Brain pericyte (primary cell): Measurements from ENCODE around the gene EPPIN.
"Not testable (repeated sequence)": the region's sequence is repeated elsewhere in the genome, so short reads cannot be mapped to it uniquely, and the experiment has no call there.

Experiments
- DNase-seq: peaks from one replicate; pipeline ENCODE4 v3.0.0-alpha.2; 2012; ENCODE audit warnings: low read depth, low spot score

Gene EPPIN

DNA sequence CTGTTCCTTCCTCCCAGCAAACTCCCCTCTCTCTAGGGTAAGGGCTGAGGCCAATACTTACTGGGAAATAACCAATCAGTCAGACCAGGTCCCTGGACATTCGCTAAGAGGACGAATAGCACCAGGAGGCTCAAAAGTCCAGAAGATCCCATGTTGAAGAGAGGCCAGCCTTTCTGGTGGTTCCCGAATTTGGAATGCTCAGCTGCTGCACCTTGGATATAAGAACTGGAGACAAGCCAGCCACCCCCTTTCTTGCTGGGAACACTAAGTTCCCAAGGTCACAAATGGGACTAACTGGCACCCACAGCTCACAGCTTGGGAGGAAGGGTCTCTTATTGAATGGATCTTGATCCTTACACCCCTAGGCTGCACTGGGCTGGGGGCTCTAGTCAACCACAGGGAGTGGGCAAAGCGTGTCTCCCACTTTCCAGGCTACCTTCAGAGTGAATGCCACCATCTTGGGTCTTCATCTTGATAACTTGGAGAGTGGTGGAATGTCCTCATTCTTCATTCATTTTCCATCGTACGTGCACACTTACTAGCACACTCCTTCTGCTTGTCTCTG lies at the start of gene EPPIN:
Gene EPPIN, minus strand, starts transcription at position 196 of the 565 bp plus-strand sequence. Its CDS starts 44 bp downstream, at position 152.
- no peak for DNase-seq

DNA sequence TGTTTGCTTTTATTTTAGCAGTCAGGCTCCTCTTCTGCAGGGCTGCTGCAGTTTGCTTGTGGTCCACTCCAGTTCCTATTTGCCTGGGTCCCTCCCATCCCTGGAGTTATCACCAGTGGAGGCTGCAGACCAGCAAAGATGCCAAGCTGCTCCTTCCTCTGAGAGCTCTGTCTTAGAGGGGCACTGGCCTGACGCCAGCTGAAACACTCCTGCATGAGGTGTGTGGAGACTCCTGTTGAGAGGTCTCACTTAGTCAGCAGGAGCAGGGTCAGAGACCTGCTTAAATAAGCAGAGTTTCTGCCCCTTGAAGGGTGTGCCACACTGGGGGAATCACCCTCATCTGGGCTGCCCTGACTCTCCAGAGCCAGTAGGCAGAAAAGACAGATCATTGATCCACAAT lies 48.0 kb upstream of the EPPIN start:
- no peak for DNase-seq

DNA sequence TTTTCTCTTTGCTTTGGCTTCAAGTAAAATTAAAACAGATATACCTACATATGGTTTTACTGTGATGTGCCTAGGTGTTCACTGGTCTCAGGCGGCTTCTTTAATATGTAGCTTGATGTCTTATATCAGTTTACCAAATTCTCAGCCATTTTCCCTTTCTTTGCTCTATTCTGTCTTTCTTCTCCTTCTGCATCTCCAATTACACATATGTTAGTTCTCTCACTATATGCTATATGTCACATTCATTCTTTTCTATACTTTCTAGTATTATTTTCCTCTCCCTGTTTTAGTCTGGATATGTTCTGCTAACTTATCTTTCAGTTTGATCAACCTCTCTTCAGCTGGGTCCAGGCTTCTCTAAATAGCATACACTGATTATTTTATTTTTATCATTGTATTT lies 46.3 kb upstream of the EPPIN start:
- DNase-seq: no peak

DNA sequence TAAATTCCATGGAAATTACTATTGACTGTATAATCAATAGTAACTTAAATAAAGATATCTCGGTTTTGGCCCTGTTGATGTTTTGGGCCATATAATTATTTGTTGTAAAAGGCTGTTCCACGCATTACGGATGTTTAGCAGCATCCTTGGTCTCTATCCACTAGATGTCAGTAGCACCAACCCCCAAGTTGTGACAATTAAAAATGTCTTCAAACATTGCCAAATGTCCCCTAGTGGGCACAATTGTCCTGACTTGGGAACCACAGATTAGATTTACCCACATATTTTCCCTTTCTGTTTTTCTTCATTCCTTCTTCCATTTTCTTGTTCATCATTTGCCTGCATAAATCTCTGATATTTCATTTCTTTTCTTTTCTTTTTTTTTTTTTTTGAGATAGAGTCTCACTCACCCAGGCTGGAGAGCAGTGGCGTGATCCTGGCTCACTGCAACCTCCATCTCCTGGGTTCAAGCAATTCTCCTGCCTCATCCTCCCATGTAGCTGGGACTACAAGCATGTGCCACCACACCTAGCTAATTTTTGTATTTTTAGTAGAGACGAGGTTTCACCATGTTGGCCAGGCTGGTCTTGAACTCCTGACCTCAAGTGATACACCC lies 45.5 kb upstream of the EPPIN start:
- no peak for DNase-seq

DNA sequence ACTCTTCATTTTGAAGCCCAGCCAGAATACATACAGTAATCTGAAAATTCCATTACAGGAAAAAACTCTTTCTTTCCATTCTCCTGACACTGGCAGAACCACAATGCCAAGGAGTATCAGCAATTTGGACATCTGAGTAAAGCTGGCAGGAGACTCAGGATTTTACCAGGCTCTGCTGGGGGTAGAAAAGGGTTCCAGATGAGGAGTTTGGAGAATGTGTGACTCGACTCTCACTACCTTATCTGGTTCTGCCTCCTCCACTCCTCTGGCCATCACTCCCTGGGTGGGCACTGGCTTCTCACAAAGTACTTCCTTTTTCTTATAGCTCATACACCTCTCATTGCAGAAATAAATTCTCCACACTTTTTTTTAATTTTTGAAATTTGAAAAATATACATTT lies 42.5 kb upstream of the EPPIN start:
- DNase-seq: no peak

DNA sequence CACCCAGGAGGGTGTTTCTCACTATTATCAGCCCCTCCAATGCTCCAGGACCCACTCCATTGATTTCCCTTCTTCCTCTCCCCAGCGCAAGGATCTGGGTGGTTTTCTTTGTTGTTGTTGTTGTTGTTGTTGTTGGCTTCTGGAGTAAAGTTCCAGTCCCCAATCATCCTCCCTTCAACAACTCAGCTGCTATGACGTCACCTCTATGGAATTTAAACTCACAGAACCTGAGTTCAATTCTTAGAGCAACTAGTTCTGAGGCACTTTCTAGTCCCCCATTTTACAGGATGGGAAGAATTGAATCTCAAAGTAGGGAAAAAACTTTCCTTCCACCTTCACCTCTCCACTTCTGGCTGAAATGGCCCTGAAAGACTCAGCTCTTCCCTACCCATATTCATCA lies 41.6 kb upstream of the EPPIN start:
- no peak for DNase-seq

DNA sequence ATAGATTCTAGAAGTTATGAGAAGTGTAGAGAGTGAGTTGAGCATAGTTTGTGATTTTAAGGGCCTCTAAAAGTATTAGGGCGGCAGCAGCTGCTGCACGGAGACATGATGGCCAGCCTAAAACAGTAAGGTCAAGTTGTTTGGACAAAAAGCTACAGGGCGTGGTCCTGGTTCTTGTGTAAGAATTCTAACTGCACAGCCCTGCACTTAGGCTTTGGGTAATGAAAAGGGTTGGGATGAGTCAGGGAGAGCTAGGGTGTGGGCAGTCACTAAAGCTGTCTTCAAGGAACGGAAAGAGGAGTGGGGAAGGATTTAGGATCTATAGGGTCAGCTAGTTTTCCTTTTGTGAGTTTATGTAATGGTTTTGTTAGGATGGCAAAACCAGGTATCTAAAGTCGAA lies 38.8 kb upstream of the EPPIN start:
- not testable (repeated sequence) for DNase-seq

DNA sequence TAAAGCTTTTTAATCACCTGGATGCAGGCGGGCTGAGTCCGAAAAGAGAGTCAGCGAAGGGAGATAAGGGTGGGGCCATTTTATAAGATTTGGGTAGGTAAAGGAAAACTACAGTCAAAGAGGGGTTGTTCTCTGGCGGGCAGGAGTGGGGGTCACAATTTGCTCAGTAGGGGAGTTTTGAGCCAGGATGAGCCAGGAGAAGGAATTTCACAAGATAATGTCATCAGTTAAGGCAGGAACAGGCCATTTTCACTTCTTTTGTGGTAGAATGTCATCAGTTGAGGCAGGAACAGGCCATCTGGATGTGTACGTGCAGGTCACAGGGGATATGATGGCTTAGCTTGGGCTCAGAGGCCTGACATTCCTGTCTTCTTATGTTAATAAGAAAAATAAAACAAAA lies 37.1 kb upstream of the EPPIN start:
- DNase-seq: not testable (repeated sequence)

DNA sequence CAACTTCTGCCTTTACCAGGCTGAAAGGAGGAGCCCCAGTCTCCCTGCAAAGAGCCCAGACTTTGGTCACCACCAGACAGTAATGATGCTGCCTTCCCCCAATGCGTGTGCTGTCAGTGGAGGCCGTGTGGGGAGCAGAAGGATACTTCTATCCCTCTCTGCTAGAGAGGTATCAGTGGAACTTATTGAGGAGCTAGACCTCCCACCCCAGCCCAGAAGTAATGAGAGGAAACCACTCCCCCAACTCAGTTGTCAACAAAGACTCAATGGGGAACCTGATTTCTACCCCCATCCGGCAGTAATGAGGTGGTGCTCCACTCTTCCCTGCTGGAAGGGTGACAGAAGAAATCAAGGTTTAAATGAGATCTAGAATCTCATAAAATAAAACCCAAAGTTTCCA lies 36.3 kb upstream of the EPPIN start:
- DNase-seq: no peak

DNA sequence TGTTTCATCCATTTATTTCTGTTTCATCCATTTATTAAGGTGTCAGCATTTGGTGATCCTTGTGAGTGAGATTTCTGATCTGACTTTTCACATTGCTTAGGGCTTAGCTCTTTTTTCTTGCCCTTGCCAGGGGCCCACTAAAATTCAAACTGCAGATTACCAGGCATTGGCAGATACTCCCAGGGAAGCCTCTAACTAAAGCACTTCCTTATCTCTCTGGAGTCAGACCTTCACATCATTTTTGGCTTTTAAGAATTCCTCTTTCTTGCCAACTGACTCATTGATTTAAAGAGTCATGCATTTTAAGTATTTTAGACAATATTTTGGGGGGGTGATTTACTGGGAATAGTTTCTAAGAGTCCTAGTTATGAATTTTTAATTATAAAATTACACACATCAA lies 34.5 kb upstream of the EPPIN start:
- DNase-seq: no peak

DNA sequence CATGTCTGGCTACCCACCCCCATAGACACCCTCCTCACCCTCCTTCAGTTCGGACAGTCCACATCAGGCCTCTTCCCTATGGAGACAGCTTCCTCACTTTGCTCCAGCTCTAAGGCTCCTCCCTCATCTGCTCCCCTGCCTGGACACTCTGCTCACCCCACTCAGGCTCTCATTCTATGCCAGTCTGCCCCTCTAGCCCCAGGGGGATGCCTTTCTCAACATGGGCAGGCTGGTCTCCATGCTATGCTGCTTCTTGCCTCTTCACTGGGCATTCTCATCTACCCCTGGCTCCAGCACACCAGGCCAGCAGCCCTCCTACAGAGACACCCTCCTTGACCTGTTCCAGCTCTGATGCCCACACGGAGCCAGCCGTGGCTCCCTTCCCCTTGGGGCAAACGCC lies 32.0 kb upstream of the EPPIN start, which contains the start of gene WFDC8:
Gene WFDC8, minus strand, starts transcription at position 101 of the 400 bp plus-strand sequence. Its CDS starts 37 bp downstream, at position 64.
- no peak for DNase-seq

DNA sequence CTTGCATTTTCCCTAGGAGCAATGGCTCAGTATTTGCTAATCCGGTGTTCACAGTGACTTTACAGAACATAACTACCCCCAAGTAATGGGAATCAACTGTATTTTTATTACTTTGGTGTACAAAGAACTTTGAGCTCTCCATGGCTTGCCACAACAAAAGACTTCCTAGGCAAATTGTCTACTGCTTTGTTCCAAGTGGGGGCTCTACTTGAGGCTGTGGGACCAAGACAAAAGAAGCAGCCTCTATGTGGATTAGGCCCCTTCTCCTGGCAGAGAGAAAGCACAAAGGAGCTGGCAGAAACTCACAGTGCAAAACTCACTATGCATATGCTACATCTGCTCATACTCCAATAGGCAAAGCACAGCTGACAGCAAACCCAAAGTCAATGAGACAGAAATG lies 31.0 kb upstream of the EPPIN start:
- no peak for DNase-seq

DNA sequence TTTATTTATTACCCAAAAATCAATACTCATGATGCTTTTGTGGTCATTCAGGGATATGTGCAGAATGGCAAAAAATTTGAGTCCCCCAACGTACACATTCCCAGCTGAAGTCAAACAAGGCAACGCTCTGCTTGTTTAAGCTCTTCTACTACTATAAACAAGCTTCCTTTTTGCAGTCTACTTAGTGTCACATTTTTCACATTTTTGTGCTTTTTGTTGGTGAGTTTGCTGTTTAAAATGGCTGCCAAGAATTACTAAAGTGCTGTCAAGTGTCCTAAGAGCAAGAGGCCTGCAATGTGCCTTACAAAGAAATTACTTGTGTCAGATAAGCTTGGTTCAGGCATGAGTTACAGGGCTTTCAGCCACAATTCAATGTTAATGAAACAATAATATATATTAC lies 29.8 kb upstream of the EPPIN start:
- no peak for DNase-seq

DNA sequence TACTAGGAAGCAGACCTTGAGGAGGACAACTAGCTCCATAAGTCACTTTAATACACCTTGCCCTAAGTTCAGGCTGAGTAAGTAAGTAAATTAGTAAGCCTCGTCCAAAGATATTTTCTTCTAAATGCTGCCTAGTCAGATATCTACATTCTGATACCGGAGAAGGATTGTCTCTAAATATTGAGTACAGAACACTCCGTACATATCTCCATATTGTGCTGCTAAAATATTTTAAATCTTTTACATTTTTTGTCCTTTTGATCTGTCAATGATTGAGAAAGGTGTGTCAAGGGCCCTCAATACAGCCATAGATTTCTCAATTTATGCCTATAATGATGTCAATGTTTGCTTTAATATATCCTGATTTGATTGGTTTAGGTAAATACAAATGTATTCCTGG lies 28.7 kb upstream of the EPPIN start:
- no peak for DNase-seq

DNA sequence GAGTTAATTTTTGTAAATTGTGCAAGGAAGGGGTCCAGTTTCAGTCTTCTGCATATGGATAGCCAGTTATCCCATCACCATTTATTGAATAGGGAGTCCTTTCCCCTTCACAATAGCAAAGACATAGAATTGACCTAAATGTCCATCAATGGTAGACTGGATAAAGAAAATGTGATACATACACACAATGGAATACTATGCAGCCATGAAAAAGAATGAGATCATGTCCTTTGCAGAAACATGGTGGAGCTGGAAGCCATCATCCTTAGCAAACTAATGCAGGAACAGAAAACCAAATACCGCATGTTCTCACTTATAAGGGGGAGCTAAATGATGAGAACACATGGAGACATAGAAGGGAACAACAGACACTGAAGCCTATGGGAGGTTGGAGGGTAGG lies 22.4 kb upstream of the EPPIN start:
- DNase-seq: not testable (repeated sequence)

DNA sequence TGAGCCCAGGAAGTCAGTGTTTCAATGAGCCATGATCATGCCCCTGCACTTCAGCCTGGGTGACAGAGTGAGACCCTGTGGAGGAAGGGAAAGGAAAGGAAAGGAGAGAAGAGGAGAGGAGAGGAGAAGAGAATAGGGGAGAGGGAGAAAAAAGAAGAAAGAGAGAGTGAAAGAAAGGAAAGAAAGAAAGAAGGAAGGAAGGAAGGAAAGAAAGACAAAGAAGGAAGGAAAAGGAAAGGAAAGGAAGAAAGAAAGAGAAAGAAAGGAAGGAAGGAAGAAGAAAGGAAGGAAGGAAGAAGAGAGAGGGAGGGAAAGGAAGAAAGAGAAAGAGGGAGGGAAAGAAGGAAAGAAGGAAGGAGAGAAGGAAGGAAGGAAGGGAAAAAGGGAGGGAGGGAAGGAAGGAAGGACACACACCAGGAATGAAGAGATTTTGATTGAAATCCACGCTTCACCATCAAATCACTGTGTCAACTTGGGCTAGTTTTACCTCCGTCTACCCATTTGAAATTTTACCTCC lies 17.6 kb upstream of the EPPIN start:
- no peak for DNase-seq

DNA sequence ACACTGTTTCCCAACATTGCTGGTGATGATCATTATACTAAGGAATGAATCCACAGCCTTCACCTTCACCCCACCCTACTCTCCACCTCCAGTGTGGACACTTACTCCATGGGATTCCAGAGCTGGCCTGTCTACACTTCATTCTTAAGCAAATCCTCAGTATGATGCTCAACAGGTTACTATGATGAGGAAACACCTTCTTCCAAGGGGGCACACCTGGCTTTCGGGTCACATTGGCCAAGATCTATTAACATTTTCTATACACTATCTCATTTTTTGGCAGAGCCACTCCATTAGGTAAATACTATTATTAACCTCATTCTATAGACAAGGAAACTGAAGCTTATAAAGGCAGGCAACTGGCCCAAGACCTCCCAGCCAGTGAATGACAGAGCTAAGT lies 8.0 kb upstream of the EPPIN start:
- no peak for DNase-seq

DNA sequence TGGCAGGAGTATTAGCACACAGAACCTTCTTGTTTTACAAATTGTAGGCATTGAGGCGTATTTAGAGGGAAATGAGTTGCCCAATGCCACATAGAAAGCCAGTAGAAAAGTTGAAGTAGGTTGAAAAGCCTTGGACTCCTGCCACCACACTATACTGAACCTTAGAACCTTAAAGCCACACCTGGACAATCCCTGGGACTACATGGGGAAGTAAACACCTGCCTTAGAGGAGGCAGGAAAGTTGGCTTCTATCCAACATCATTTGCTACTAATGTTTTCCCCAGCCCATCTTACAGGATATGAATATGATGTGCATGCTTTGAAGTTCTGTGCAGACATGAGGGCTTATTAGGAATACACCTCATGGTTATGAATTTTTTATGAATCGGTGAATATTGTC lies 5.3 kb upstream of the EPPIN start:
- no peak for DNase-seq

DNA sequence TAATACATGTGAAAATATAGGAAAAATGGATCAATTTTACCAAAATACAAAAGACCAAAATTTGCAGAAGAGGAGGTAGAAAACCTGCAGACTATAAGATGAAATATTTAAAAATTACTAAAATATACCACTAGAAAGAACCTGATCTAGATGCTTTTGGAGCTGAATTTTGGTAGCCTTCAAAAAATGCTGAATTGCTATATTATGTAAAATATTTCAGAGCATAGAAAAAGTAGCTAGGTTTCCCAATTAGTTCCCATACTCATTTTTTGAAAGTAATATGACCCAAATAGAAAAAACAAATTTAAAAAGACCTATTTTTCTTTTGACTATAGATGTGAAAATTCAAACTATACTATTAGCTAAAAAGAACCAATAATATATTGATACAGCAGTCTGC lies 3.6 kb upstream of the EPPIN start:
- no peak for DNase-seq

DNA sequence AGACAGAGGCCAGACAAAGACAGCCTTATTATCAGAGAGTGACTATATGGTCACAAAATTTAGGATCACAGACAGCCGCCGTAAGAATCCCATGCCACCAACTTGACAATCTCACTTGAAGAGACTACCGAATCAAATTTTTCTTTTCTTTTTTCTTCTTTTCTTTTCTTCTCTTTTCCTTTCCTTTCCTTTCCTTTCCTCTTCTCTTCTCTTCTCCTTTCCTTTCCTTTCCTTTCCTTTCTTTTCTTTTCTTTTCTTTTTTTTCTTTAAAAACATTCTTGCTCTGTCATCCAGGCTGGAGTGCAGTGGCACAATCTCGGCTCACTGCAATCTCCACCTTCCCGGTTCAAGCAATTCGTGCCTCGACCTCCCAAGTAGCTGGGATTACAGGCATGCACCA lies 1.2 kb upstream of the EPPIN start:
- DNase-seq: no peak

DNA sequence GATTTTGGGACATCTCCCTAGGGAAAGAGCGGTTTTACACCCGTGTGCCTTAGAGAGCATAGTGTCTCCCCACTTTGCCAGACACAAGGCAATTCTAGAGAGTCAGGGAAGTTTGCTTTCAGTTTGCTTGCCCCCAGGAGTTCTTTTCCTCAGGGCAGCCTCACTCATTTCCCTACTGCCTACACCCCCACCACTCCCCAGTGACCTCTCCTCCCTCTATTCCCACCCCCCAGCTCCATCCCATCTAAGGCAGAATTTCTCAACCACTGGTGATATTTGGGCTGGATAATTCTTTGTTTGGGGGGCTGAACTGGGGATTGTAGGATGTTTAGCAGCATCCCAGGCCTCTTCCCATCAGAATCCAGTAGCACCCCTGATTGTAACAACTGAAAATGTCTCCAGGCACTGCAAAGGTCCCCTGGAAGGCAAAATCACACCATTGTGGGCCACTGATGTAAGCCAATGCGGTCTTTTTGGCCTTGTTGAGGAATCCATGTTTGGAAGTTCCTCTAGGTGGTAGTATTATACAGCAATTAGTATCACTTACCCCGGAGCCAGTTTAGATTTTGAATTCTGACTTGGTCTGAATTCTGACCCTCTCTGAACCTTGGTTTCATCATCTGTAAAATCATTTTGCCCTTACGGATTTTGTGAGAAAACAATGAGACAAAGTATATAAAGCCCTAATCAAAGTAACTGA lies 1.3 kb downstream of the EPPIN start:
- no peak for DNase-seq

DNA sequence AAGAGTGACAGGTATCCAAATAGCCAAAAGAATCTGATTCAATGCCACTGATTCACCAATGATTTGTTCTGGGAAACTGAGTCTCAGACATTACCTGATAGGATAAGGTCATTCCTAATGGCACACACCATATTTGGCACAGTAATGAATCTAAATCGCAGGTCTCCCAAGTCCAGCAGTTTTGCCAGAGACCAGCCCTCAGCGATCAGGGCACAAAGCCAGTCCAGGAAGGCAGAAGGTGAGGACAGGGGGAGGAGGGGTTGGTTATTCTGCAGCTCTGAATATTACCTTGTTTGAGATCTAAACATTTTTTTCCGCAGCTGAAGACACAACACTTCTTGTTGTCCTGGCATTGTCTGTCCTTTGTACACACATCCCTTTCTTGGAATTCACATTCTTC lies 1.9 kb downstream of the EPPIN start:
- no peak for DNase-seq

DNA sequence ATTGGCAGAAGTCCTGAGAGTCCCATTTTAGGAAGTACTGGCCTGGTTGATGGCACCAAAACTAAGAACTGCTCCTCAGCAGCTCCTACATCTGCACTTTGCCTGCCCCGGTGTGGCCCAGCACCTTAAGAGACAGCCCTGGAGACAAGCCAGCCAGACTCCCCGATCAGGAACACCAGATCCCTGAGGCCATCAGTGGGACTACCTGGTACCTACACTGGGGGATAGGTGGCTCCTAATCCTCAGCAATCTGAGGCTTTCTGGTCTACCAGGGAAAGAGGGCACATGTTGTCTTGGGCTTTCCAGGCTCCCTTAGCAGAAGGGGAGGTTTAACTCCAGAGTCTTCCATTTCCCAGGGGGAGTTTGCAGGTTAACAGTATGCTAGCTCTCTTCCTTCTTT lies 7.8 kb downstream of the EPPIN start, which contains the start of gene WFDC6:
Gene WFDC6, minus strand, starts transcription at position 101 of the 400 bp plus-strand sequence. Its CDS starts 75 bp downstream, at position 26.
- DNase-seq: no peak
